ENCODE measurements around the gene GGT7.
"Not testable (repeated sequence)": the region's sequence is repeated elsewhere in the genome, so short reads cannot be mapped to it uniquely, and the experiment has no call there.

The GGT7 gene

DNA sequence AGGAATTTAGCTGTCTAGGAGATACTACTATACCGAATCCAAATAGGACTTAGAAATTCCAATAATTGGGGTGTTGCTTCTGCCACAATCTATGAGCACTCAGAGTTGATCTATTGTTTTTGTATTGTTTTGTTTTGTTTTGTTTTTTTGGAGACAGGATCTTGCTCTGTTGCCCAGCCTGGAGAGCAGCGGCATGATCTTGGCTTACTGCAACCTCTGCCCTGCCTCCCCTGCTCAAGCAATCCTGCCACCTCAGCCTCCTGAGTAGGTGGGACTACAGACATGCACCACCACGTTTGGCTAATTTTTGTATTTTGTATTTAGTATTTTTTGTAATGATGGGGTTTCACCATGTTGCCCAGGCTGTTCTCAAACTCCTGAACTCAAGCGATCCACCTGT is 11.2 kb upstream of the GGT7 start:
- DNase-seq (ENCODE audit: extremely low read depth in 1 of 2, low read depth in 1 of 2), result no peak

DNA sequence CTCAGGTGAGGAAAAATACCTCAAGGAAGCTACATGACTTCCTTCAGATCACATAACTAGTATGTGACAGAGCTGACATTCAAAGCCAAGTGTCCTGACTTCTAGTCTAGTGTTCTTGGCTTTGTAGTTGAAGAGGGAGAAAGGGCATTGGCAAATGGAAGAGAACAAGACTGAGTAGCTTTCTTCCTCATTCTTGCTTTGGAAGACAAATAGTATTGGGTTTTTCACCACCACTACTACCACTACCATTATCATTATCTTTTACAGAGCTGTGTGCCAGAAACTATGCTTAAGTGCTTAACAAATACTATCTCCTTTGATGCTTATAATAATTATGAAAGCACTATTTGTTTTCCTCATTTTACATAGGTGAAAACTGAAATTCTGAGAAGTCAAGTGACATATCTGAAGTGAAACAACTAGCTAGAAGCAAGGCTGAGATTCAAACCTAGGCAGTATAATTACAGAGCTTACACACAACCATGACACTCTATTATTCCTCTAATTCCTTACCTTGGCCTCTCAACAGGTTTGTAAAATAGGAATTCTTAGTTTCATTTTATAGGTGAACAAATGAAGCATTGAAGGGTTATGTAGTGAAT is 10.5 kb upstream of the GGT7 start:
- DNase-seq (ENCODE audit: extremely low read depth in 1 of 2, low read depth in 1 of 2), result no peak

DNA sequence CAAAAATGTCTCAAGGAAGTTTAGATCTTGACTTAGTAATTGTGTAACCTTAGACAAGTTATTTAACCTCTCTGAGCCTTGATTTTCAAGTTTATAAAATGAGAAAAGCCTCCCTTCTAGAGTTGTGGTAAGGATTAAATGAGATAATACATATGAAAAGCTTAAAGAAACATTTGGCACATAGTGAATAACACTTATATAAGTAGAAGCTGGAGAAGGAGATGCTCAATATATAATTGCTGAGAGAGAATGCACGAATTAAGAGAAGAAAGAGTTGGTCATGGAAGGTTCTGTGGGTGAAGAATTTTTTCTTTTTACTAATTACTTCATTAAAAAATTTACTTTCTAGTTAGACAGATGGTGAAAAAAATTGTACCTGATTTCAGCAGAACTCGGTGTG is 9.0 kb upstream of the GGT7 start:
- DNase-seq (ENCODE audit: extremely low read depth in 1 of 2, low read depth in 1 of 2), result no peak

DNA sequence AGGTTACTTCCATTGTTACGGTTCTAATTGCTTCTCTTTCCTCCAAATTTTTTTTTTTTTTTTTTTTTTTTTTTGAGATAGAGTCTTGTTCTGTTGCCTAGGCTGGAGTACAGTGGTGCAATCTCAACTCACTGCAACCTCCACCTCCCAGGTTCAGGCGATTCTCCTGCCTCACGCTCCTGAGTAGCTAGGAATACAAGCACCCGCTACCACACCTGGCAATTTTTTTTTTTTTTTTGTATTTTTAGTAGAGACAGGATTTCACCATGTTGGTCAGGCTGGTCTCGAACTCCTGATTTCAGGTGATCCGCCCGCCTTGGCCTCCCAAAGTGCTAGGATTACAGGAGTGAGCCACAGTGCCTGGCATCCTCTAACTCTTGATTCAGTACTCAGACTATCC is 8.3 kb upstream of the GGT7 start:
- not testable (repeated sequence) for DNase-seq (ENCODE audit: extremely low read depth in 1 of 2, low read depth in 1 of 2)

DNA sequence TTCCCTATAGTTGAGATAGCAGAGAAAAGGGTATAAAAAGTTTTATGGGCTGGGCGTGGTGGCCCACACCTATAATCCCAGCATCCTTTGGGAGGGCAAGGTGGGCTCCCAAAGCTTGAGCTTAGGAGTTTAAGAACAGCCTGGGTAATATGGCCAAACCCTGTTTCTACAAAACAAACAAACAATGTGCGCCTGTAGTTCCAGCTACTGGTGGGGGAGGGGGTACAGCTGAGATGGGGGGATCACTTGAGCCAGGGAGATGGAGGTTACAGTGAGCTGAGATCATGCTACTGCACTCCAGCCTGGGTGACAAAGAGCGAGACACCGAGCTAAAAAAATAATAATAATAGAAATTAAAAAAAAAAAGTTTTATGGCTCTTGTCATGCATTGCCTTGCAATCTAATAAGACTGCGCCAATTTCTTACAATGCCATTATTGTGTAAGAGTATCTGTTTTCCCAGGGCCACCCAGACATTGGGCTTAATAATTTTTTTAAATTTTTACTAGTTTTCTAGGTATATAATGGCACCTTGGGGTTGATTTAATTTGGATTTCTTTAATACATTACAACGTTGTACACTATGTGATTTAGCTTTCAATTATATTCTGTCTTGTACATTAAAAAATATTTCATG is 7.7 kb upstream of the GGT7 start:
- DNase-seq (ENCODE audit: extremely low read depth in 1 of 2, low read depth in 1 of 2), result no peak

DNA sequence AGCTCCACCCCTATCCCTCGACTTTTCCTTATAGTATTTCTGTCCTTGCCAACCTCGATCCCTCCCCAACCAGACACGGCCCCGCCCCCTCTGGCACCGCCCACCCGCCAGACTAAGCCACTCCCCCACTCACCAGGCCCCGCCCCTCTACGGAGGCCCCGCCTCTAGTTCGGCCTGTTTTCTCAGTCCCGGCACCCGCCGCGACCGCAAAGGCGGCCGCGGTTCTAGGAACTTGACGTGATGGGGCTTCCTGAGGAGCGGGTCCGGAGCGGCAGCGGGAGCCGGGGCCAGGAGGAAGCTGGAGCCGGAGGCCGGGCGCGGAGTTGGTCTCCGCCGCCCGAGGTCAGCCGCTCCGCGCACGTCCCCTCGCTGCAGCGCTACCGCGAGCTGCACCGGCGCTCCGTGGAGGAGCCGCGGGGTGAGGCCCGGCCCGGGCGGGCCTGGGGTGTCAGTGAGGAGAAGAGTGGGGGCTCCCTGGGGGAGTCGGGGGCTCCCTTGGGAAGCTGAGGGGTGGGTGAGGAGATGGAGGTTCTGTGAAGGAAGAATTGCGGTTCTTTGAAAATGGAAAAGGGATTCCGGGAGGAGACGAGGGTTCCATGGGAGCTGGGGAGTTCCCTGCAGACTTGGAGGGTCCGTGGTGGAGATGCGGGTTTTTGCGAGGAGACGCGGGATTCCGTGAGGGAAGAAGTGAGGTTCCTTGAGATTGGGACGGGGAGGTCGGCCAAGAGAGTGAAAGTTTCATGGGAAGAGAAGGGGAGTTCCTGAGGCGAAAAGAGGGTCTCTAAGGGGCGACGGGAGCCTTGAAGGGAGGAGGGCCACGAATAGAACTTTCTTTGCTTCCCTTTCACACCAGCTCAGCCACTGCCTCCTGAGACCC is 4.0 kb upstream of the GGT7 start, which contains the start of gene ACSS2:
Gene ACSS2, plus strand, starts transcription at position 207 of the 877 bp plus-strand sequence. Its CDS starts 34 bp downstream, at position 241.
- peak; percentile 81 to 94 for DNase-seq (ENCODE audit: extremely low read depth in 1 of 2, low read depth in 1 of 2)

DNA sequence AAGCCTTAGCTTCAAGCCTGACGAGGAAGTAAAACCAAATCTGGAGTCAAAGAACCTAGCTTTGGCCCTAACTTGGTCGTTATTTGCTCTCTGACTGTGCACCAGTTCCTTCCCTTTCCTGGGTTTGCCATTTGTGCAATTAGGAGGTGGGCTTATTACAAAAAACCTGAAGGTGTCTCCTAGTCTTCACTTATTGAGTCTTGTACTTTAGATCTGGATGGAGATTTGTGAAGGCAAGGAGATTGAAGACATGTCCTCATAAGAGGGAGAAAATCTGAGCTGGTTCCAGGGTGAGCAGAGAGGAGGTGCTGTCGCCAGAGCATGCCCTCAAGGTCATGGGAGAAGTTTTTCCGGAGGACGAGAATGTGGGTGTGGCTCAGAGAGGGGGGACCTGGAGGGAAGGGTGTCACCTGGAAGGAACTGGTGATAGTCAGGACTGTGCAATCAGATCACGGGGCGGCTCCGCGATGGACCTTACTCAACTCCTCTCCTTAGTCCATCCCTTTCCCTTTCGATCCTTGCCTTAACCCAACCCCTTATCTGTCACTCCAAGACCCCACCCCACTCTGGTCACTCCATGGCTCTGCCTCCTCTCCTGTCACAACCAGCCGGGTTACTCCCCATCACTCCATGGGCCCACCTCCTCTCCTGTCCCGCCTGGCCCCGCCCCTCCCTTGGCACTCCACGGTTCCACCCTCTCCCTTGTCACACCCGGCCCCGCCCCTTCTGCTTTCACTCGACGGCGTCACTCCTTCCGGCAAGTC is 3.2 kb upstream of the GGT7 start:
- DNase-seq (ENCODE audit: extremely low read depth in 1 of 2, low read depth in 1 of 2), result no peak

DNA sequence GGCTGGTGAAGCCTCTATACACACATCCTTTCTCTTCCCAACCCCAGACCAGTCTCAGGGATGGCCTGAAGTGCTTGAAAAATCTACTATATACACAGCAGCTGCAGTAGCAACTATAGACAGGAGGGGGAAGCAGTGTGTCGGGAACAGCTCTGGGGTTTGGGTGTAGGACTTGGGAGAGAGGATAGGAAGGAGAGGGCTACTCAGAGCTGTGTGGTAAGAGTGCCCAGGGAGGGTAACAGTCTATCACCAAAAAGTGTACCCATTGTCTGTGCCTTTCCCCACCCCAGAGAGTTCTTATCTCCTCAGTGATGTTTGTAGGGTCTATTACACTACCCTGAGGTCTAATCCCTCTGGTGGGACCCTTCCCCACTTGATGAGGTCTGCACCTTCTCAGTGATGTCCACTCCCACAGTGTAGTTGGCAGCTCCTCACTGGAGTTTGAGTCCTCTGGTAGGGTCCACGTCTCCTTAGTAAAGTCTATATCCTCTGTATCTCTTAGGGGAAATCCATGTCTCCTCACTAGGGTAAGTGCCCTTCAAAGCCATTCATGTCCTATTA is 1.5 kb upstream of the GGT7 start:
- no peak for DNase-seq (ENCODE audit: extremely low read depth in 1 of 2, low read depth in 1 of 2)

DNA sequence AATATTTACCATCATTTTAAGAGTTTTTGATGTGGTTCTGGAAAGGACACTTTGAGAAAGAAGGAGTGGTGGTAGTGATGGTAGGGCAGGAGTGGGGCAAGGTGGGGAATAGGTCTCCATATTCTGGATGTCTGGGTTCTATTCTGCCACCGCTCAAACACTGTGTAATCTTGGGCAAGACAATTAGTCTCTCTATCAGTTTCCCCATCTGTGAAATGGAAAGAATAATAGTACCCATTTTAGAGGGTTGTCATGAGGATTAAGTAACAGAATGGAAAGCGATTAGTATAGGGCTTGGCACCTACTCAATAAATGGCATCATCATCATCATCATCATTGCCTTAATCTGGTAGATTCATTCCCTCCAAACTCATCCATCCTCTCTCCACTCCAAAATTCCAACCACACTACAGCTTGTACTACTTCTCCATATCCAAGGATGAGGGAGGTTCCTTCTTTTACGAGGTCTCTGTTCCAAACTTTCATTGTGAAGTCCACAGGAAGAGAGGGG is 982 bp upstream of the GGT7 start:
- no peak for DNase-seq (ENCODE audit: extremely low read depth in 1 of 2, low read depth in 1 of 2)

DNA sequence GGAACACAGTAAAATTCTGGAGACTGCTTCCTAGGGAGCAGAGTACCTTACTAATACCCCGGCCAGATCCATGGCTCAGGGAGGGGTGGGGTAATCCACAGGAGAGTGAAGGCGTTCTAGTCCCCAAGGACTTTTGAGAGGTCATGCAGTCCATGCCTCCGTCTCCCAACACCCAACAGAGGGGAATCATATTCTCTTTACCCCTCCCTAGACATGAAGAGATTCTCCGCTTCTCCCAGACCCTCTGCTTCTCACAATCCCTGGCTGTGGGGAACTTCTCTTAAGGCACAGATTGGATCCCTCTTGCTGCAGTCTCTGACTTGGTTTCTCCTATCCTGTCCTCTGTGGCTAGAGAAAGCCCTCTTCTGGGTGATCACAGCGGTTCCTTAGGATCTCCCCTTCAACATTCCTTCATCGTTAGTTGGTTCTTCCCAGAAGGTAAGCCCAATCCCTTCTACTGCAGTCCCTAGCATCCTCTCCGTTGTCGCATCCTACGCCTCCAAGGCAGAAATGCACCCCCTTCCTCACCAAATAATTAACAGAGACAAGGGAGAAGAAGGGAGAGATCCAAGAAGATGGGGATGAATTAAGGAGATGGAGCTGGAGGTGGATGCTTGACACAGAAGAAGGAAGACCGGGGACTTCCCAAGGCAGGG is 562 bp downstream of the GGT7 start:
- DNase-seq (ENCODE audit: extremely low read depth in 1 of 2, low read depth in 1 of 2), result no peak

DNA sequence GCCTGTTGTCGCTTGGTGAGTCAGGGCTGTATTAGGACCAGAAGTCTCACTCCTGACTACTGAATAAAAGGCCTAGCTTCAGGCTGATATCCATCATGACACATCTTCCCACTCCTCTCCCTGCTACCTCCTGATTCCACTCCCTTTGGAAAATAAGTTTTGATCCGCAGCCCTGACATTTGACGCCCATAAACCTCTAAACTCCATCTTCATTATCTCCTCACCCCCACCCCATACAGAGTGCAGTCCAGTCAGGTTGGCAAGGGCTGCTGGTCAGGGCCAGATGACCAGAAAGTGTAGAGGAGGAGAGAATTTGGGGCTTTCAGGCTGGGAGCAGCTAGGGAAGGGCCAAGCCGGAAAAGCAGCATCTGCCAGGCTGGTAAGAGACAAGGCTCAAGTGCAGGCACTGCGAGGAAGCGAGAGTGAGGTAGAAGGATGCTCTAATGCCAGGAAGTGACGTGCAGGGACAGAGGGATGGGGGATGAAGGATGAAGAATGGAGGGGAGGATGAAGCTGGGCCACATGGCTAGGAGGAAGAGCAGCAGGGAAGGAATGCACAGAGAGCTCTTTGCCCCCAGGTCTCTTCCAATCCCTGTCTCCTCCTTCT is 1.2 kb downstream of the GGT7 start:
- DNase-seq (ENCODE audit: extremely low read depth in 1 of 2, low read depth in 1 of 2), result no peak

DNA sequence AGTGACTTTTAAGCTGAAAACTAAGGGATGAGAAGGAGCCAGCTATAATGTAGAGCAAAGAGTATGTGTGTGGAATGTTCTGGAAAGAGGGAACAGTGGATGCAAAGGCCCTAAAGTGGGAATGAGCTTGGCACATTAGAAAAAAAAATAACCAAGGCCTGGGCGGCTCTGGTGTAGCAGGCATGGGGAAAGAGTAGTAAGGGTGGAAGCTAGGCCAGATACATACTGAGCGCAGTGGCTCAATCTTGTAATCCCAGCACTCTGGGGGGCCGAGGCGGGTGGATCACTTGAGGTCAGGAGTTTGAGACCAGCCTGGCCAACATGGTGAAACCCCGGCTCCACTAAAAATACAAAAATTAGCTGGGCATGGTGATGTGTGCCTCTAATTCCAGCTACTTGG is 8.4 kb downstream of the GGT7 start:
- DNase-seq (ENCODE audit: extremely low read depth in 1 of 2, low read depth in 1 of 2), result no peak

DNA sequence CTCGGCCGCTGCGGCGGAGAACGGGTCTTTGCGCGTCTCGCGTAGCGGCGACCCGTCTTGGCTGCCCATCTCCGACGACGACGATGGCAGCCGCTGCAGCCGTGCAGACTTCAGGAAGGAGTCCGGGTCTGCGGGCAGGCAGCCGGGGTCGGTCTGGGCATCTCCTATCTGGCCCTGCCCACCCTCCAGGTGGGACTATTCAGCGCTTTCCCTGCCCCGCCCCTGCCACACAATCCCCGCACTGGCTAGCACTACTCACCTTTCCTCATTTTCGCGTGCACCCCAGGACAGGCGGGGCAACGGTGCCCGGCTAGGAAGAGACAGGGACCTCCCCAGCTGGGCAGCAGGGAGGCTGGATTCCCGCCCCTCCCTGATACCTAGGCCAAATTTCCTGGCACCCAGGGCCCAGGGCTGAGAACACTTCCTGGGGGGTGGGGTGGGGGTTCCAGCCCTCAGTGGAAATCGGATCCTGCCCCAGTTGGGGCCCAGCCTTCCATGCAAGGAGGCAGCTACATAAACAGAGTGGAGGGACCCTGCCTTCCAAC is 9.2 kb downstream of the GGT7 start:
- no peak for DNase-seq (ENCODE audit: extremely low read depth in 1 of 2, low read depth in 1 of 2)

DNA sequence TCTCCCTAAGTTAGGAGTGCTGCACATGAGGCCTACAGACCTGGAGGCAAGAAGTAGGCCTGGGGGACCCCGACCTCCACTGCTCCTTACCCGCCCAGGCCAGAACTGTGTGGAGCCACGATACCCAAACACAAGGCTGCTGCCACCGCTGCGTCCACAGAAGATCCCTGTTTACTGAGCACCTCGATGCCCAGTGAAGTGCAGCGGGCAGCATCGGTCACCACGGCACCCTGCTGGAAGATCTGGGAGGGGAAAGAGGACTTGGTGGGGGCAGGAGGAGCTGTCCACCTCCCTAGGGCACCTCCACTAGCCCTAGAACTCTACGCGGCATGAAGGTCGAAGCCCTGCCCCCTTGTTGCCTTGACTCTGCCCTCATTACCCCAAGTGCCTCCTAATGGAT is 9.9 kb downstream of the GGT7 start:
- DNase-seq (ENCODE audit: extremely low read depth in 1 of 2, low read depth in 1 of 2), result no peak

DNA sequence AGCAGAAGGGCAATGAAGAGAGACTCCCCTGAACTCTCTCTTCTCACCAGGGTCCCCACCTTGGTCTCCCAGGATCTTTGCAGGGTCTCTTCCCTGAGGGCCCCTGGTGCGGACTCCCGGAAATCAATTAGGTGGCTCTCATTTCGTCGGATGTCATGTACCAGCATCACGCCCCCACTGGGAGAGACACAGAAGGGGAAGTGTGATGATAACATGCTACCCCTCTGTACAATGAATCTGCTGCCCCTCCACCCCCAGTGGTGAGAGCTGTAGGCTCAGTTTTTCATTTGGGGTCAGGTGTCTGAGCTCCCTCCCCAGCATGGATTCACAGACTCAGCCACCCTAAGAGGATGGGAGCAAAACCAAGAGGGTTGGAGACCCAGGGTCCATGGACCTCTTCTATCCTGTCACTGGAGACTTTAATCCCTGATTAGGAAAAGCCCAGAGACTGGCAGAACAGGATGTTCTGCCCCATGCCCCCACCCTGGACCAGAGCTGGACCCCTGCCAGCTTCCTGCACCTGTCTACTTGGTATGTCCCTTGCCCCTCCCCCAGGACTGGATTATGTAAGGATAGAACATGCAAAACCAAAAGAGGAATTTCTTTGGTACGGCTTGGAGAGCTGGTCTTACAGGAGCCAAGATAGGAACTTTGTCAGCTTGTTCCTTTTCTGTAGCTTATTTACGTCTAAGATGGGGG is 11.1 kb downstream of the GGT7 start:
- no peak for DNase-seq (ENCODE audit: extremely low read depth in 1 of 2, low read depth in 1 of 2)

DNA sequence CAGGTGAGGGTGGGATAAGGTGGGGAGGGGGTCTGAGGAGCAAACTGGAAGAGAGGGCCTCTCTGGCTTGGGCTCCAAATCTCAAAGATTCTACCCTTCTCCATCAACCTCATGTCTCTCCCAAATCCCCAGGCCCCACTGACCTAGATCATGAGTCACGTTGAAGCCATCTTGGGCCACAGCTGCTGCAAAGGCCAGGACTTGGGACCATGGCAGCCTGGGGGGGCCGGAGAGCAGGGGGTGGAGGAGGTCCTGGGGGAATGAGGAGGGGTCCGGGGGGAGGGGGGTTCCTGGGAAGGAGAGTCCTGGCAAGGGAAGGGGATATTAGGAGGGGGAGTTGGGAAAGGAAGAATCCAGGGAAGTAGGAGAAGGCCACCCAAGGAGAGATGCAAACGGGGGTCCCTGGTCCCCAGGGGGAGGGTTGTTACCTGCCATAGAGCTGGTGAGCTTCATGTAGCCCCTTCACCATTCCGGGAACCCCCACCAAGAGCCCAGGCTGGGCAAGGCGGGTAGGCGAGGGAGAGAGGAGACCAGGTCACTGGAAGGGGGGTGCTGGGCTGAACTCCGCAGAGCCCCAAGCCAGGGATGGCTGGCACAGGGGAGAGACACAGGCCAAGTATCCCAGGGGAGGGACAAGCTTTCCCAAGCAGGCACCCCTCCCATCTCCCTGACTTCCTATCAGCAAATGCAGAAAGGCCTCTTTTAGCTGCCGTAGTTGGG is 12.7 kb downstream of the GGT7 start:
- no peak for DNase-seq (ENCODE audit: extremely low read depth in 1 of 2, low read depth in 1 of 2)

DNA sequence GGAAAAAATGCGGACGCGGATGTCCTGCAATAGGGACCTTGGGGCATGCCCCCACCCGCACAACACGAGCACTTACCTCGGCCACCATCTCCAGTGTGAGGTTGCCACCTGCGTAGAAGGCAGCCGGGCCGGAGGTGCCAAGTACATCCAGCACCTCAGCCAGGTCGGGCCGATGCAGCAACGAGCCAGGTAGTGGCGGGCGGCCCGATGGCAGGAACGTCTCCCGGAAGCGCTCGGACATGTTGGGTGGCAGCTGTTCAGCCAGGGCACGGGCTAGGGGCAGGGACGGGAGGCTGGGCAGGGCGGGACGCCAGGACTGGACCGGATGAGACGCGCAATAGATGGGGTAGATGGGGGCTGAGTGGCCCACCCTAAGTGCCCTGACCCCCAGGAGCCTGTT is 13.3 kb downstream of the GGT7 start:
- DNase-seq (ENCODE audit: extremely low read depth in 1 of 2, low read depth in 1 of 2), result no peak

DNA sequence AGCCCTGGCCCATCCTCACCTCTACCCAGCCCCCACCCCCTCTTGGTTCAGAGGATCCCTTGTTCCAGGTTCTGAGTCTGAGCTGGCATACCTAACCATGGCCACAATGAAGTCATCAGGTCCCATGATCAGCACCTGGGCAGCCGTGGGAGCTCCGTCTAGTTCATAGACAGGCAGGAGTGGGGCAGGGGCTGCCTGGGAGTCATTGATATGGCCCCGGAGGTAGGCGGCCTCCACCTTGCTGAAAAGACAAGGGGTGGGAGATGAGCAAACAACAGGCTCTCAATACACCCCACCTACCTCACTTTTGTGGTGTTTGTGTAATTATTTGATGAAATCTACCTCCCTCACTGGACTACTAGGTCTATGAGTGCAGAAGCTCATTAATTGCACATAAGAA is 20.4 kb downstream of the GGT7 start:
- DNase-seq (ENCODE audit: extremely low read depth in 1 of 2, low read depth in 1 of 2), result no peak

Data from activated CD8-positive, alpha-beta memory T cell treated with anti-CD3 and anti-CD28 coated beads for 1 hour (primary cell).